Calu3 (cell line): Measurements from ENCODE around the gene TMEM91. TPM values are rescaled to one million over a fixed set of nuclear protein-coding genes. Genes with fewer than 3 reads are reported as not detected.

Experiments
- Bru-seq: library from RNA; stranded (reverse); fragments of 400-500 nt; gene quantifications from one replicate; lab custom pipeline; 2021; lab: Mats Ljungman, UMichigan
- BruChase-seq, 2 experiments: library from RNA; stranded (reverse); fragments of 400-500 nt; gene quantifications; one replicate each; lab custom pipeline; 2021; lab: Mats Ljungman, UMichigan
- BruUV-seq: library from RNA; stranded (reverse); fragments of 400-500 nt; replicated peaks from 2 replicates; lab custom pipeline; 2021; lab: Mats Ljungman, UMichigan
- CTCF ChIA-PET: fragments of 300-600 bp; sonication (Branson Sonifier 250); formaldehyde crosslinking; loops from one replicate; lab custom pipeline; 2022; ENCODE audit warnings: antibody characterized with exemption; lab: Charles Lee
- DNase-seq: peaks from one replicate; pipeline ENCODE4 v3.0.0; 2022
- H3K27ac Mint-ChIP-seq: one replicate; pipeline ENCODE4 v1.8.0; 2022; ENCODE audit warnings: mixed read lengths; ENCODE audit not compliant: unreplicated experiment
- H3K27me3 Mint-ChIP-seq: one replicate; pipeline ENCODE4 v1.8.0; 2022; ENCODE audit warnings: mixed read lengths; ENCODE audit not compliant: unreplicated experiment
- H3K36me3 Mint-ChIP-seq: one replicate; pipeline ENCODE4 v1.8.0; 2022; ENCODE audit warnings: mild to moderate bottlenecking, moderate library complexity, mixed read lengths; ENCODE audit not compliant: insufficient read depth, unreplicated experiment
- H3K4me1 Mint-ChIP-seq: one replicate; pipeline ENCODE4 v1.8.0; 2022; ENCODE audit warnings: mild to moderate bottlenecking, low read depth, mixed read lengths; ENCODE audit not compliant: unreplicated experiment
- H3K4me3 Mint-ChIP-seq: one replicate; pipeline ENCODE4 v1.8.0; 2022; ENCODE audit warnings: mild to moderate bottlenecking, low read depth, moderate library complexity, mixed read lengths; ENCODE audit not compliant: unreplicated experiment
- H3K9me3 Mint-ChIP-seq: one replicate; pipeline ENCODE4 v1.8.0; 2022; ENCODE audit warnings: low read depth, mixed read lengths; ENCODE audit not compliant: unreplicated experiment
- CTCF ChIP-seq: fragments of 200-600 bp; IDR thresholded peaks from one replicate; pipeline ENCODE4 v1.8.0; 2022; ENCODE audit warnings: antibody characterized with exemption; ENCODE audit not compliant: unreplicated experiment
- intact Hi-C: fragments of 100-400 bp; cut with micrococcal nuclease; formaldehyde crosslinking; loops from one replicate; pipeline ENCODE4 v1.10.0; 2022; ENCODE audit not compliant: unreplicated experiment
- long read RNA-seq: library from polyadenylated mRNA; stranded (forward); transcript quantifications from one replicate; pipeline ENCODE4 v2.0.0, GENCODE V29; 2022
- total RNA-seq: library from RNA; stranded (reverse); gene quantifications from 2 replicates; pipeline ENCODE4 v1.2.3, GENCODE V29; 2022

The TMEM91 gene
- total RNA-seq = 3.9 and 5.0 TPM in 2 replicates
- percentile 53 among the genes with signal in this experiment for Bru-seq, nascent RNA
- BruChase-seq, experiment 1, labeled RNA remaining after a 6-hour chase = percentile 85 among the genes with signal in this experiment
- percentile 72 among the genes with signal in this experiment for BruChase-seq, experiment 2, labeled RNA remaining after a 2-hour chase
- long read RNA-seq, partial matches to known transcripts = 0 of 6 reads
- long read RNA-seq, other reads (novel, unspliced or antisense) = 6 of 6 reads

- peaks cover 16% of the 10 kb centered on the region for H3K36me3 Mint-ChIP-seq
- no peaks in the 10 kb centered on the region for H3K9me3 Mint-ChIP-seq
- intact Hi-C loops = no loop called here
Measured at GRCh38 chr19:41376241-41376997, at the start of gene TMEM91. TMEM91 (plus strand) TSS chr19:41376533; CDS start chr19:41378310, 1,777 bp downstream.

GRCh38 chr19:41327076-41327575 is 49.2 kb upstream of the TMEM91 start:
- Mint-ChIP-seq H3K27me3 (no peaks in the 10 kb centered on the region), H3K9me3 (no peaks in the 10 kb centered on the region), H3K27ac (peak overlapping the region; percentile 71), H3K4me1 (peaks cover 50% of the 10 kb centered on the region), H3K36me3 (peaks cover 77% of the 10 kb centered on the region), H3K4me3 (peak overlapping the region; percentile 63)
- DNase-seq = no peak
- no peak for TF ChIP-seq CTCF
- BruUV-seq = no TSS peak
- CTCF ChIA-PET = interaction anchor here (0.6 to 1.3 kb wide), 3 partner anchors 26 to 355 kb away, joined by 3 to 4 read pairs (median 4); no protein-coding TSS in a partner anchor
- intact Hi-C loops = no loop called here

More at GRCh38 chr19:41376241-41376997, at the start of gene TMEM91:
- peak within 1 kb of the TSS; percentile 76 for H3K27ac Mint-ChIP-seq
- H3K4me3 Mint-ChIP-seq = peak within 1 kb of the TSS; percentile 69
- BruUV-seq = no TSS peak
- TF ChIP-seq CTCF = no peak
- peak; percentile 47 for DNase-seq
- H3K4me1 Mint-ChIP-seq = peaks cover 22% of the 10 kb centered on the region
- CTCF ChIA-PET = interaction anchor here (0.7 to 0.9 kb wide), 2 partner anchors 9 to 24 kb away, joined by 3 to 5 read pairs; no protein-coding TSS in a partner anchor
- no peaks in the 10 kb centered on the region for H3K27me3 Mint-ChIP-seq

- Mint-ChIP-seq H3K4me1 (peaks cover 47% of the 10 kb centered on the region), H3K9me3 (no peaks in the 10 kb centered on the region), H3K27ac (peak overlapping the region; percentile 32), H3K36me3 (peaks cover 73% of the 10 kb centered on the region), H3K4me3 (peak overlapping the region; percentile 63), H3K27me3 (no peaks in the 10 kb centered on the region)
- no peak for TF ChIP-seq CTCF
- CTCF ChIA-PET = interaction anchor here (0.6 to 1.3 kb wide), 3 partner anchors 25 to 355 kb away, joined by 3 to 4 read pairs (median 4); no protein-coding TSS in a partner anchor
- intact Hi-C loops = no loop called here
- BruUV-seq = no TSS peak
- peak; percentile 87 for DNase-seq
Measured at GRCh38 chr19:41327576-41328156, 48.7 kb upstream of the TMEM91 start.

- Mint-ChIP-seq H3K4me1 (peaks cover 41% of the 10 kb centered on the region), H3K27ac (peak overlapping the region; percentile 32), H3K36me3 (peaks cover 67% of the 10 kb centered on the region), H3K9me3 (no peaks in the 10 kb centered on the region), H3K27me3 (no peaks in the 10 kb centered on the region), H3K4me3 (peak overlapping the region; percentile 63)
- BruUV-seq = no TSS peak
- CTCF ChIA-PET = interaction anchor here (0.6 to 1.0 kb wide), 3 partner anchors 20 to 354 kb away, joined by 3 read pairs; no protein-coding TSS in a partner anchor
- intact Hi-C loops = no loop called here
- no peak for TF ChIP-seq CTCF
- DNase-seq = no peak
Measured at GRCh38 chr19:41328157-41328841, 48.0 kb upstream of the TMEM91 start.
